Esophagus squamous epithelium (tissue), 4 donors: Measurements from ENCODE around the gene ASPDH.

Experiments
- POLR2A ChIP-seq, 4 donors: fragments of 450-650 bp; IDR thresholded peaks; one replicate each; pipeline ENCODE4 v1.6.1; 2017; ENCODE audit warnings: antibody characterized with exemption in 4 of 4, mild to moderate bottlenecking in 4 of 4, moderate library complexity in 3 of 4
- TF ChIP-seq, protein P1 (sequence below), 6 experiments: fragments of 450-650 bp in 4 of 6; fragments of 200-600 bp in 2 of 6; sonication (generic) in 2 of 6; IDR thresholded peaks; one replicate each; pipeline ENCODE4 v1.5.1; 2016 to 2019; ENCODE audit warnings: antibody characterized with exemption in 6 of 6, mild to moderate bottlenecking in 4 of 6, moderate library complexity in 4 of 6

DNA sequence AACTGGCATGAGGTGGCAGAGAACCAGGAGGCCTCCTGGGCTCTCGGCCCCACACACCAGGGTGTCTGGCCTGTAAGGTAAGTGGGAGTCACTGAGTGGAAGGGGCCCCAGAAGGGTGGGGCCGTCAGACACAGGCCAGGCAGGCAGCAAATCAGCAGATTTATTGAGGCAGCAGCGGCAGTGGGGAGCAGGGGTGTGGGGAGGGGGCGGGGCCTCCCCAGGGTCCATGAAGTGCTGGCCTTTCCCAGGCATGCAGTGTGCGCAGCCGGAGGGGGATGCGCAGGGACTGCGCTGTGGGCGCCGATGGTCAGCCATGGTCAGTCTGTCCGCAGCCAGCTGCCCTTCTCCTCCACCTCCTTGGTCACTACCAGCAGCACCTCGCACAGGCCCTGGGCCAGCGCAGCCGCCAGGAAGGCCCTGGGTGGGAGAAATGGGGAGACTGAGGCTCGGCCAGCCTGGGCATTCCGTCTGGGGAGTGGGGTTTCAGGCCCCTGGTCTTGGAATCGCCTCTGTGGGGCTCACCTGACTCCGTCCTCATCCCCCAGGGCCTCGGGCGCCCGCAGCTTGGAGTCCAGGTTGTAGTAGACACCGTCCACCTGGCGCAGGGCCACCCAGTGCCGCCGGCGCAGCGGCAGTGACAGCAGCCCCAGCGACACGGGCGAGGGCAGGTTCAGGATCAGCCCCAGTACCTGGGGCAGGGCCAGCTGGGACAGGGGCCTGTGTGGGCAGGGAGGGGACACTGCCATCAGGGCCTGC, 7.7 kb downstream of the ASPDH start:
- TF ChIP-seq, protein P1, sequence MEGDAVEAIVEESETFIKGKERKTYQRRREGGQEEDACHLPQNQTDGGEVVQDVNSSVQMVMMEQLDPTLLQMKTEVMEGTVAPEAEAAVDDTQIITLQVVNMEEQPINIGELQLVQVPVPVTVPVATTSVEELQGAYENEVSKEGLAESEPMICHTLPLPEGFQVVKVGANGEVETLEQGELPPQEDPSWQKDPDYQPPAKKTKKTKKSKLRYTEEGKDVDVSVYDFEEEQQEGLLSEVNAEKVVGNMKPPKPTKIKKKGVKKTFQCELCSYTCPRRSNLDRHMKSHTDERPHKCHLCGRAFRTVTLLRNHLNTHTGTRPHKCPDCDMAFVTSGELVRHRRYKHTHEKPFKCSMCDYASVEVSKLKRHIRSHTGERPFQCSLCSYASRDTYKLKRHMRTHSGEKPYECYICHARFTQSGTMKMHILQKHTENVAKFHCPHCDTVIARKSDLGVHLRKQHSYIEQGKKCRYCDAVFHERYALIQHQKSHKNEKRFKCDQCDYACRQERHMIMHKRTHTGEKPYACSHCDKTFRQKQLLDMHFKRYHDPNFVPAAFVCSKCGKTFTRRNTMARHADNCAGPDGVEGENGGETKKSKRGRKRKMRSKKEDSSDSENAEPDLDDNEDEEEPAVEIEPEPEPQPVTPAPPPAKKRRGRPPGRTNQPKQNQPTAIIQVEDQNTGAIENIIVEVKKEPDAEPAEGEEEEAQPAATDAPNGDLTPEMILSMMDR (IDR thresholded peaks at IDR 0.05): no peak
- TF ChIP-seq POLR2A (IDR thresholded peaks at IDR 0.05): no peak
